OCI-LY7 (cell line): ENCODE measurements around the gene FBXW10.
"Not testable (repeated sequence)": the region's sequence is repeated elsewhere in the genome, so short reads cannot be mapped to it uniquely, and the experiment has no call there.

Experiments
- EZH2phosphoT487 ChIP-seq: fragments of 200-600 bp; sonication (generic); IDR thresholded peaks from 2 replicates; pipeline ENCODE4 v1.6.1; 2018; ENCODE audit warnings: low read depth, borderline replicate concordance, mild to moderate bottlenecking, mixed run types, antibody characterized with exemption, low read length, moderate library complexity, mixed read lengths
- TF ChIP-seq, protein P1 (sequence below): fragments of 200-600 bp; sonication (generic); conservative IDR thresholded peaks from 2 replicates; pipeline ENCODE4 v1.5.1; 2014; ENCODE audit warnings: mild to moderate bottlenecking, antibody characterized with exemption, low read length, moderate library complexity, mixed read lengths

DNA sequence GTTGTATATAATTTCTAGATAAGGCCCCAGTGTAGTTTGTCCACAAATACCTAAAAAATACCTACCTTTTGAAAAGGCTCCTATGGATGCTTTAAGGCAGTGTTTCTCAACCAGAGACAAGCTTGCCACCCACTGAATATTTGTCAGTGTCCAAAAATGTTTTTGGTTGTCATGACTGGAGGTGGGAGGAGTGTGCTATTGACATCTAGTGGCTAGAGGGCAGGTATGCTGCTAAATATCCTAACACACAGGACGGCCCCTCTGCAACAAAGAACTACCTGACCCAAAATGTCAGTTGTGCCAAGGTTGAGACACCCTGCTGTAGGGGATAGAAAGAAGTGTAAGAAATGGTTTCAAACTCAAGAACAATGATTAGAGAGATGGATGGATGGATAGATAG lies 47.5 kb downstream of the FBXW10 start:
- TF ChIP-seq, protein P1, sequence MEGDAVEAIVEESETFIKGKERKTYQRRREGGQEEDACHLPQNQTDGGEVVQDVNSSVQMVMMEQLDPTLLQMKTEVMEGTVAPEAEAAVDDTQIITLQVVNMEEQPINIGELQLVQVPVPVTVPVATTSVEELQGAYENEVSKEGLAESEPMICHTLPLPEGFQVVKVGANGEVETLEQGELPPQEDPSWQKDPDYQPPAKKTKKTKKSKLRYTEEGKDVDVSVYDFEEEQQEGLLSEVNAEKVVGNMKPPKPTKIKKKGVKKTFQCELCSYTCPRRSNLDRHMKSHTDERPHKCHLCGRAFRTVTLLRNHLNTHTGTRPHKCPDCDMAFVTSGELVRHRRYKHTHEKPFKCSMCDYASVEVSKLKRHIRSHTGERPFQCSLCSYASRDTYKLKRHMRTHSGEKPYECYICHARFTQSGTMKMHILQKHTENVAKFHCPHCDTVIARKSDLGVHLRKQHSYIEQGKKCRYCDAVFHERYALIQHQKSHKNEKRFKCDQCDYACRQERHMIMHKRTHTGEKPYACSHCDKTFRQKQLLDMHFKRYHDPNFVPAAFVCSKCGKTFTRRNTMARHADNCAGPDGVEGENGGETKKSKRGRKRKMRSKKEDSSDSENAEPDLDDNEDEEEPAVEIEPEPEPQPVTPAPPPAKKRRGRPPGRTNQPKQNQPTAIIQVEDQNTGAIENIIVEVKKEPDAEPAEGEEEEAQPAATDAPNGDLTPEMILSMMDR: 0 out of 2 replicates have a peak, but pooled peaks have one; percentile 34
- not testable (repeated sequence) for TF ChIP-seq EZH2phosphoT487
